Neural progenitor cell (in vitro differentiated cells): ENCODE data around the gene AKNAD1. TPM values are rescaled to one million over a fixed set of nuclear protein-coding genes. Genes with fewer than 3 reads are reported as not detected.

Source experiments
- DNase-seq: peaks from one replicate; pipeline ENCODE4 v3.0.0-alpha.2; 2016; ENCODE audit warnings: low spot score
- H2AFZ ChIP-seq: fragments of 200-600 bp; sonication (generic); replicated peaks from 2 replicates; pipeline ENCODE4 v1.6.1; 2016; ENCODE audit warnings: antibody characterized with exemption
- H3F3A ChIP-seq: fragments of 200-600 bp; sonication (generic); 2 replicates; pipeline ENCODE4 v1.6.1; 2016; ENCODE audit warnings: antibody characterized with exemption, low read depth
- H3K27ac ChIP-seq: fragments of 200-600 bp; sonication (generic); 2 replicates; pipeline ENCODE4 v1.5.1; 2016; ENCODE audit warnings: mild to moderate bottlenecking
- H3K27me3 ChIP-seq: fragments of 200-600 bp; sonication (generic); 2 replicates; pipeline ENCODE4 v1.6.1; 2016; ENCODE audit warnings: mild to moderate bottlenecking, moderate library complexity
- H3K36me3 ChIP-seq: fragments of 200-600 bp; sonication (generic); 2 replicates; pipeline ENCODE4 v1.5.1; 2016
- H3K4me1 ChIP-seq: fragments of 200-600 bp; sonication (generic); 2 replicates; pipeline ENCODE4 v1.6.1; 2016; ENCODE audit warnings: mixed run types
- H3K4me2 ChIP-seq: fragments of 200-600 bp; sonication (generic); 2 replicates; pipeline ENCODE4 v1.6.1; 2016
- H3K4me3 ChIP-seq: fragments of 200-600 bp; sonication (generic); 2 replicates; pipeline ENCODE4 v1.5.1; 2016
- H3K79me2 ChIP-seq: fragments of 200-600 bp; sonication (generic); 2 replicates; pipeline ENCODE4 v1.6.1; 2016; ENCODE audit warnings: low read depth
- H3K9ac ChIP-seq: fragments of 200-600 bp; sonication (generic); 2 replicates; pipeline ENCODE4 v1.6.1; 2016
- H3K9me3 ChIP-seq: fragments of 200-600 bp; sonication (generic); 2 replicates; pipeline ENCODE4 v1.5.1; 2016; ENCODE audit warnings: low read depth
- H4K20me1 ChIP-seq: fragments of 200-600 bp; sonication (generic); 2 replicates; pipeline ENCODE4 v1.6.1; 2016; ENCODE audit warnings: low read depth
- H3K27ac Mint-ChIP-seq: 3 replicates; pipeline ENCODE4 v1.8.0; 2021; ENCODE audit warnings: mixed read lengths
- H3K27me3 Mint-ChIP-seq: 2 replicates; pipeline ENCODE4 v1.8.0; 2022; ENCODE audit warnings: low read depth, mild to moderate bottlenecking, inconsistent platforms, moderate library complexity, mixed read lengths; ENCODE audit not compliant: insufficient read depth
- H3K36me3 Mint-ChIP-seq: 3 replicates; pipeline ENCODE4 v1.8.0; 2021; ENCODE audit warnings: mixed read lengths
- H3K4me1 Mint-ChIP-seq: 3 replicates; pipeline ENCODE4 v1.8.0; 2021; ENCODE audit warnings: mixed read lengths
- H3K4me3 Mint-ChIP-seq: 3 replicates; pipeline ENCODE4 v1.8.0; 2021; ENCODE audit warnings: mild to moderate bottlenecking, moderate library complexity, mixed read lengths
- H3K9me3 Mint-ChIP-seq: 3 replicates; pipeline ENCODE4 v1.8.0; 2020; ENCODE audit warnings: mixed read lengths
- EZH2 ChIP-seq: fragments of 200-600 bp; sonication (generic); IDR thresholded peaks from 2 replicates; pipeline ENCODE4 v1.6.1; 2017; ENCODE audit warnings: antibody characterized with exemption, mild to moderate bottlenecking, moderate library complexity
- EZH2phosphoT487 ChIP-seq: fragments of 200-600 bp; sonication (generic); IDR thresholded peaks from 2 replicates; pipeline ENCODE4 v1.6.1; 2017; ENCODE audit warnings: antibody characterized with exemption
- total RNA-seq: library from RNA; depleted of rRNA; stranded (reverse); fragments of >200 nt; gene quantifications from 2 replicates; pipeline ENCODE4 v1.2.3, GENCODE V29; 2015; ENCODE audit warnings: low replicate concordance
- TF ChIP-seq, protein P1 (sequence below): fragments of 200-600 bp; sonication (generic); IDR thresholded peaks from 2 replicates; pipeline ENCODE4 v1.5.1; 2017; ENCODE audit warnings: antibody characterized with exemption, mild to moderate bottlenecking

AKNAD1 gene
- total RNA-seq, 1 donor from 2014 or later: not detected

DNA sequence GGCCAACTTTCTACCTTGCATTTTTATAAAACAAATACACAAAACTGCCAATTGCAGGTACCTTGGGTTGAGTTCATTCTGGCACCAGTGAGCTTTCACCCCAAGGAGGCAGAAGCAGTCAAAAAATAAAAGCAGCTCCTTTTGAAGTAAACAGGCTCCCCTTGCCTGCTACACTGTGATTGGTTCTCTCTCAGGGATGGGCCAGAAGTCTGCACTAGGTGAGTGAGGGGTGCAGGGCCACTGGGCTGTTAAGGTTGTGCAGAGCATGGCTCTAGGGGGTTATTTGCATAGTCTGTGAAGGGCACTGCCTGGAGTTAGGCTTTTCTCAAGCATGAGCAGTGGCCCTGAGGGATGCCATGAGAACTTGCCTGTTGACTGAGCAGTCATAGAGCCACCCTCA lies 39.1 kb downstream of the AKNAD1 start:
- no peaks in the 10 kb centered on the region for H3K9me3 ChIP-seq

DNA sequence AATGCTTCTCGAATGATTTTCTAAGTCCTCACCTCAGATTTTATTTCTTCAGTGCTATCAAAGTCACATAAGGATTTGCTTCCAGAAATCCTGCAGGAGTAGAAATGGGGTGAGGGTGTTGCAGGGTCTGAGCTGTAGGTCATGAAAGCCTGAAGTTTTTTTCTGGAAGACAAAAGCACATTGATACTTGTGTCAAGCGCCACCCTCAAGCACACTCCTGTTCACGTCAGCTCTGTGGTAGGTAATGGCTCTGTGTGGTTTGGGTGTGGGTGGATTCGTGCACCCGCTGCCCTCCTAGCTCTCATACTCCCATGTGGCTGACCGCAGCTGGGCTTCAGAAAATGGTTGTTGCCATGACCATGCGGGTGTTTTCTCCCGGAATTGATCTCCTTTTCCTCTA lies 39.9 kb downstream of the AKNAD1 start:
- no peak overlapping the region for H3K4me2 ChIP-seq
- DNase-seq: no peak
- H3K4me1 ChIP-seq: peaks cover 22% of the 10 kb centered on the region
- Mint-ChIP-seq H3K4me3 (peak overlapping the region; percentile 74), H3K27me3 (peaks cover 2% of the 10 kb centered on the region), H3K4me1 (peaks cover 47% of the 10 kb centered on the region), H3K36me3 (peaks cover 4% of the 10 kb centered on the region), H3K9me3 (peaks cover 4% of the 10 kb centered on the region), H3K27ac (peak overlapping the region; percentile 99)
- no peak overlapping the region for H3K9ac ChIP-seq
- no peaks in the 10 kb centered on the region for H3K9me3 ChIP-seq
- no peak overlapping the region for H3K4me3 ChIP-seq
- H3K36me3 ChIP-seq: no peaks in the 10 kb centered on the region
- no peaks in the 10 kb centered on the region for H3K27me3 ChIP-seq
- peak overlapping the region; percentile 83 for H2AFZ ChIP-seq
- H4K20me1 ChIP-seq: no peaks in the 10 kb centered on the region
- H3F3A ChIP-seq: no peaks in the 10 kb centered on the region
- no peak overlapping the region for H3K27ac ChIP-seq
- TF ChIP-seq, protein P1, sequence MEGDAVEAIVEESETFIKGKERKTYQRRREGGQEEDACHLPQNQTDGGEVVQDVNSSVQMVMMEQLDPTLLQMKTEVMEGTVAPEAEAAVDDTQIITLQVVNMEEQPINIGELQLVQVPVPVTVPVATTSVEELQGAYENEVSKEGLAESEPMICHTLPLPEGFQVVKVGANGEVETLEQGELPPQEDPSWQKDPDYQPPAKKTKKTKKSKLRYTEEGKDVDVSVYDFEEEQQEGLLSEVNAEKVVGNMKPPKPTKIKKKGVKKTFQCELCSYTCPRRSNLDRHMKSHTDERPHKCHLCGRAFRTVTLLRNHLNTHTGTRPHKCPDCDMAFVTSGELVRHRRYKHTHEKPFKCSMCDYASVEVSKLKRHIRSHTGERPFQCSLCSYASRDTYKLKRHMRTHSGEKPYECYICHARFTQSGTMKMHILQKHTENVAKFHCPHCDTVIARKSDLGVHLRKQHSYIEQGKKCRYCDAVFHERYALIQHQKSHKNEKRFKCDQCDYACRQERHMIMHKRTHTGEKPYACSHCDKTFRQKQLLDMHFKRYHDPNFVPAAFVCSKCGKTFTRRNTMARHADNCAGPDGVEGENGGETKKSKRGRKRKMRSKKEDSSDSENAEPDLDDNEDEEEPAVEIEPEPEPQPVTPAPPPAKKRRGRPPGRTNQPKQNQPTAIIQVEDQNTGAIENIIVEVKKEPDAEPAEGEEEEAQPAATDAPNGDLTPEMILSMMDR: no peak
- TF ChIP-seq EZH2 (no peak), EZH2phosphoT487 (no peak)
- H3K79me2 ChIP-seq: no peaks in the 10 kb centered on the region

More for the DNA sequence above, 39.1 kb downstream of the AKNAD1 start:
- H3K36me3 ChIP-seq: no peaks in the 10 kb centered on the region
- H3K27me3 ChIP-seq: no peaks in the 10 kb centered on the region
- Mint-ChIP-seq H3K27ac (peak overlapping the region; percentile 97), H3K9me3 (peaks cover 4% of the 10 kb centered on the region), H3K4me1 (peaks cover 50% of the 10 kb centered on the region), H3K36me3 (peaks cover 4% of the 10 kb centered on the region), H3K4me3 (peak overlapping the region; percentile 55), H3K27me3 (peaks cover 2% of the 10 kb centered on the region)
- peak overlapping the region; percentile 33 for H2AFZ ChIP-seq
- no peaks in the 10 kb centered on the region for H3K79me2 ChIP-seq
- no peak for DNase-seq
- no peak overlapping the region for H3K4me3 ChIP-seq
- TF ChIP-seq, protein P1: no peak
- TF ChIP-seq EZH2phosphoT487 (no peak), EZH2 (no peak)
- no peaks in the 10 kb centered on the region for H4K20me1 ChIP-seq
- no peak overlapping the region for H3K4me2 ChIP-seq
- no peak overlapping the region for H3K27ac ChIP-seq
- H3F3A ChIP-seq: no peaks in the 10 kb centered on the region
- H3K4me1 ChIP-seq: peaks cover 22% of the 10 kb centered on the region
- H3K9ac ChIP-seq: no peak overlapping the region

DNA sequence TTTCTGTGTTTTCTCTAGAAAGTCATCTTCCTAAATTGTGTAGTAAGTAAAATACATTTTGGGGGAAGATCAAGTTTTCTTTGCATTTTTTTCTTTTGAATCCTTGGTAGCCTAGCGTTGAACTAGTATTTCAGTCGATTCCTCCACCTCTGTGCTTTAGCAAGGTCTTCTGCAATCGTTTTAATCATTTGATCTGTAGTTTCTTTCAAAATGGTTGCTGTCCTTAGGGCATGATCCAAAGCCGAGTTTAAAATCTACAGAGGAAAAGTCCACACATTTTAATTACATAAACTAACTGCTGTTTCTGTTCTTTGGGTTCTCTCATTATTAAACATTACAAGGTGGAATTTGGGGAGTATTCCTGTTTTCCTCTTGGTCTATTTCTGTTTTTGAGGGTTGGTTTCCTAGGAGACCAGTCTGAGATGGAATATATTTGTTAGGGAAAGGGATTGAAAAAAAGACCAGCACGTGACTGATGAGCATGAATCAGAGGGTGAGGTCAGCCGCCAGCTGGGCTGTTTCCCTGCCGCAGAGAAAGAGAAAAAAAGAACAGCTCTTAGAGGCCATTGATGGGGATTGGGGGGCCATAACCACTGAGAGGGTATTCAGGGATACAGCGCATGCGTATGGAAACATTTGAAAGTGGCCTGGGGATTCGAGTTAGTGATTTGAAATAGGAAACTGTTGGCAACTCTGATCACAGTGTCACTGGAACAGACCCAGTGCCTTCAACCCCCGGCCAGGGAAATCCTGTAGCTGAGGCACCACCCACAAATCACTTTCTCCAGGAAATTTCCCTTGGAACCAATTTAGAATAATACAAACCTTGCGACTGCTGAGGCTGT lies 40.6 kb downstream of the AKNAD1 start:
- H2AFZ ChIP-seq: peak overlapping the region; percentile 83
- peaks cover 7% of the 10 kb centered on the region for H3K36me3 Mint-ChIP-seq
- peaks cover 4% of the 10 kb centered on the region for H3K9me3 Mint-ChIP-seq
- H3K4me3 Mint-ChIP-seq: peak overlapping the region; percentile 74
- no peaks in the 10 kb centered on the region for H3F3A ChIP-seq
- H3K4me2 ChIP-seq: peak overlapping the region; percentile 37
- H3K9me3 ChIP-seq: no peaks in the 10 kb centered on the region
- H3K27ac ChIP-seq: no peak overlapping the region
- DNase-seq: peak; percentile 35
- H3K27me3 Mint-ChIP-seq: peaks cover 2% of the 10 kb centered on the region
- peaks cover 53% of the 10 kb centered on the region for H3K4me1 Mint-ChIP-seq
- H3K4me1 ChIP-seq: peaks cover 22% of the 10 kb centered on the region
- H4K20me1 ChIP-seq: no peaks in the 10 kb centered on the region
- no peaks in the 10 kb centered on the region for H3K79me2 ChIP-seq
- TF ChIP-seq EZH2 (no peak), EZH2phosphoT487 (no peak)
- TF ChIP-seq, protein P1: no peak
- no peak overlapping the region for H3K4me3 ChIP-seq
- H3K27me3 ChIP-seq: no peaks in the 10 kb centered on the region
- no peak overlapping the region for H3K9ac ChIP-seq
- peak overlapping the region; percentile 99 for H3K27ac Mint-ChIP-seq
- no peaks in the 10 kb centered on the region for H3K36me3 ChIP-seq
